Type B pancreatic cell (in vitro differentiated cells): ENCODE measurements around the gene DUSP3. TPM values are rescaled to one million over a fixed set of nuclear protein-coding genes. Genes with fewer than 3 reads are reported as not detected.

Experiments
- DNase-seq: peaks from one replicate; pipeline ENCODE4 v3.0.0; 2021; ENCODE audit warnings: mixed read lengths; ENCODE audit not compliant: unreplicated experiment; ENCODE audit errors: extremely low spot score
- H3K27ac Mint-ChIP-seq: 2 replicates; pipeline ENCODE4 v1.8.0; 2021; ENCODE audit warnings: mild to moderate bottlenecking, mixed read lengths
- H3K27me3 Mint-ChIP-seq: 2 replicates; pipeline ENCODE4 v1.8.0; 2021; ENCODE audit warnings: mixed read lengths
- H3K36me3 Mint-ChIP-seq: 2 replicates; pipeline ENCODE4 v1.8.0; 2021; ENCODE audit warnings: mixed read lengths
- H3K4me1 Mint-ChIP-seq: one replicate; pipeline ENCODE4 v1.8.0; 2021; ENCODE audit warnings: mixed read lengths; ENCODE audit not compliant: unreplicated experiment
- H3K4me3 Mint-ChIP-seq: 2 replicates; pipeline ENCODE4 v1.8.0; 2021; ENCODE audit warnings: mild to moderate bottlenecking, mixed read lengths
- H3K9me3 Mint-ChIP-seq: 2 replicates; pipeline ENCODE4 v1.8.0; 2021; ENCODE audit warnings: mixed read lengths
- CTCF ChIP-seq: fragments of 200-600 bp; sonication (generic); conservative IDR thresholded peaks from 2 replicates; pipeline ENCODE4 v1.5.0; 2021; ENCODE audit warnings: antibody characterized with exemption, mild to moderate bottlenecking
- total RNA-seq: library from RNA; stranded (reverse); gene quantifications from 2 replicates; pipeline ENCODE4 v1.2.1, GENCODE V29; 2021; ENCODE audit warnings: low replicate concordance

Gene DUSP3
- total RNA-seq, 1 donor from 2014 or later, result 36.4 TPM

- no peak overlapping the region for H3K27ac Mint-ChIP-seq
- no peak for DNase-seq
- no peaks in the 10 kb centered on the region for H3K27me3 Mint-ChIP-seq
- no peaks in the 10 kb centered on the region for H3K9me3 Mint-ChIP-seq
- peaks cover 4% of the 10 kb centered on the region for H3K36me3 Mint-ChIP-seq
- no peak for TF ChIP-seq CTCF
- no peak overlapping the region for H3K4me3 Mint-ChIP-seq
- peaks cover 5% of the 10 kb centered on the region for H3K4me1 Mint-ChIP-seq
These were observed 41.1 kb downstream of the DUSP3 start for GRCh38 chr17:43737722-43738121.

GRCh38 chr17:43736389-43736788 is 42.4 kb downstream of the DUSP3 start:
- no peak for DNase-seq
- no peaks in the 10 kb centered on the region for H3K27me3 Mint-ChIP-seq
- no peak overlapping the region for H3K27ac Mint-ChIP-seq
- TF ChIP-seq CTCF, result no peak
- H3K36me3 Mint-ChIP-seq, result peaks cover 4% of the 10 kb centered on the region
- no peak overlapping the region for H3K4me3 Mint-ChIP-seq
- H3K9me3 Mint-ChIP-seq, result no peaks in the 10 kb centered on the region
- H3K4me1 Mint-ChIP-seq, result peaks cover 5% of the 10 kb centered on the region

- peaks cover 4% of the 10 kb centered on the region for H3K36me3 Mint-ChIP-seq
- peaks cover 5% of the 10 kb centered on the region for H3K4me1 Mint-ChIP-seq
- no peak for TF ChIP-seq CTCF
- H3K9me3 Mint-ChIP-seq, result no peaks in the 10 kb centered on the region
- no peak overlapping the region for H3K4me3 Mint-ChIP-seq
- H3K27me3 Mint-ChIP-seq, result no peaks in the 10 kb centered on the region
- DNase-seq, result no peak
- no peak overlapping the region for H3K27ac Mint-ChIP-seq
These were observed 44.4 kb downstream of the DUSP3 start for GRCh38 chr17:43734376-43734775.

- Mint-ChIP-seq H3K36me3 (no peaks in the 10 kb centered on the region), H3K27ac (no peak overlapping the region), H3K4me3 (no peak overlapping the region), H3K27me3 (no peaks in the 10 kb centered on the region), H3K4me1 (peaks cover 5% of the 10 kb centered on the region), H3K9me3 (no peaks in the 10 kb centered on the region)
- DNase-seq, result no peak
- TF ChIP-seq CTCF, result no peak
These were observed 44.8 kb downstream of the DUSP3 start for GRCh38 chr17:43733956-43734355.

GRCh38 chr17:43732958-43733357 is 45.8 kb downstream of the DUSP3 start:
- H3K27me3 Mint-ChIP-seq, result no peaks in the 10 kb centered on the region
- DNase-seq, result no peak
- H3K4me1 Mint-ChIP-seq, result peaks cover 5% of the 10 kb centered on the region

More at GRCh38 chr17:43732958-43733357, 45.8 kb downstream of the DUSP3 start:
- no peaks in the 10 kb centered on the region for H3K9me3 Mint-ChIP-seq
- no peaks in the 10 kb centered on the region for H3K36me3 Mint-ChIP-seq
- TF ChIP-seq CTCF, result no peak
- H3K4me3 Mint-ChIP-seq, result no peak overlapping the region
- H3K27ac Mint-ChIP-seq, result no peak overlapping the region
